LNCAP (cell line): ENCODE results near the gene CD226.

ENCODE experiments used
- CTCF ChIP-seq: fragments of 450-650 bp; IDR thresholded peaks from 2 replicates; pipeline ENCODE4 v1.5.1; 2017; ENCODE audit warnings: mild to moderate bottlenecking

CD226 gene

DNA sequence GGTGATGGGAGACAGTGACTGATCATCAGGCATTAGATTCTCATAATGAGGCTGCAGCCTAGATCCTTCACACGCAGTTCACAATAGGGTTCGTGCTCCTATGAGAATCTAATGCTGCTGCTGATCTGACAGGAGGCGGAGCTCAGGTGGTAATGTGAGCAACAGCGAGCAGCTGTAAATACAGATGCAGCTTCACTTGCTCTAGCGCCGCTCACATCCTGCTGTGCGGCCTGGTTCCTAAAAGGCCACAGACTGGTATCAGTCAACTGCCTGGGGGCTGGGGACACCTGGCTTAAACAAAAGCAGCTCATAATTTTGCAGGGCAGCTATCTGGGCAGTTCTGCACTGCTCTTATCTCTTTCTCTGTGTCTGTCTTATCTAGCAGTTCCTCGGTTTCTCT lies 20.4 kb upstream of the CD226 start:
- TF ChIP-seq CTCF: no peak

GRCh38 chr18:69963196-69963595 lies 15.5 kb upstream of the CD226 start:
- TF ChIP-seq CTCF: no peak

DNA sequence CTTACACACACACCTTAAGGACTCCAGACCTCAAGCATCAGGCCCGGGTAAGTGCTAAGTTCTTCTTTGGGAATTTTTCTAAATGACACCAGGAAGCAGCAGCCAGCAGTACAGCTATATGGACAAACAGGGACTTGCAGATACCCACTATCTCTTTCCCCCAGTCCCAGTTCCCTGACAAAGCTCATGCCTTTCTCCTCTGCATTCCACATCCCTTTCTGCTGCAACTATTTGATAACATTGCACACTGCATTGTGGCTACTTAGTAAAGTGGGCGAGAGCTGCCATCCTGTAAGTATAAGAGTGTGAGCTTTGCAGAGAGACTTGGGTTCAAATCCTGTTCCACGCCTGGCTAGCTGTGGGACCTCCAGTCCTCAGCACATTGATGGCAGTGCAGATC lies 14.0 kb upstream of the CD226 start:
- no peak for TF ChIP-seq CTCF

DNA sequence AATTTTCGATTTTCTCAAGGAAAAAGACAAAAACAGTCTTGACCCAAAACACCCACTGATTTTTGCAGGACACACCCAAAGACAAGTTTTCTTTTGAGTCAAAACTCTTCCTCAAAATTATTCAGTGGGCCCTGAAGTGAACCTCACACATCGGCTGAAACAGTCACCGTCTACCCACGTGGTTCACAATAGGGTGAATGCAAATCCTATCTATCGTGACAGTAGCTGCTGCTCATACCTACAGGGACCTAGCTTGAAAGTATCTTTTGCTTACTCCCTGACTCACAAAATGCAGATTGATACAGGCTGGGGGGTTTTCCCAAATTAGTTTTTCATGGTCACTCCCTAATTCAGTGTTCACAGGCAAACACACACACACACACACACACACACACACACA lies 10.7 kb upstream of the CD226 start:
- TF ChIP-seq CTCF: no peak

DNA sequence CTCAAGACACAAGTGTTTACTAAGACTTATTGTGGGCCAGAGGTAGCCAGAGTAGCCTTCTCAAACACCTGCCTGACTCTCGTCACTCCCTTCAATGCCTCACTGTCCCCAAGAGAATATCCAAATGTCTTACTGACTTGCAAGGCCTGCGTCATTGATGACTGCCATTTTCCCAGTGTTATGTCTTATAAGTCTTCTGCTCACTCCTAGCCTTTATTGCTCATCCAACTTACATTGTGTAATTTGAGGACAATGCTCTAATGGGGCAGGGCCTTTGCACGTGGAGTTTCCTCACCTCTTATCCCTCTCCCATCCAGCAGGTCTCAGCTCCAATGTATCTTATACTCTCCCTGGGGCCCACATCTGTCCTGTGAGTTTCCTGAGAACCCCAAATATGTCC lies 10.1 kb upstream of the CD226 start:
- no peak for TF ChIP-seq CTCF

DNA sequence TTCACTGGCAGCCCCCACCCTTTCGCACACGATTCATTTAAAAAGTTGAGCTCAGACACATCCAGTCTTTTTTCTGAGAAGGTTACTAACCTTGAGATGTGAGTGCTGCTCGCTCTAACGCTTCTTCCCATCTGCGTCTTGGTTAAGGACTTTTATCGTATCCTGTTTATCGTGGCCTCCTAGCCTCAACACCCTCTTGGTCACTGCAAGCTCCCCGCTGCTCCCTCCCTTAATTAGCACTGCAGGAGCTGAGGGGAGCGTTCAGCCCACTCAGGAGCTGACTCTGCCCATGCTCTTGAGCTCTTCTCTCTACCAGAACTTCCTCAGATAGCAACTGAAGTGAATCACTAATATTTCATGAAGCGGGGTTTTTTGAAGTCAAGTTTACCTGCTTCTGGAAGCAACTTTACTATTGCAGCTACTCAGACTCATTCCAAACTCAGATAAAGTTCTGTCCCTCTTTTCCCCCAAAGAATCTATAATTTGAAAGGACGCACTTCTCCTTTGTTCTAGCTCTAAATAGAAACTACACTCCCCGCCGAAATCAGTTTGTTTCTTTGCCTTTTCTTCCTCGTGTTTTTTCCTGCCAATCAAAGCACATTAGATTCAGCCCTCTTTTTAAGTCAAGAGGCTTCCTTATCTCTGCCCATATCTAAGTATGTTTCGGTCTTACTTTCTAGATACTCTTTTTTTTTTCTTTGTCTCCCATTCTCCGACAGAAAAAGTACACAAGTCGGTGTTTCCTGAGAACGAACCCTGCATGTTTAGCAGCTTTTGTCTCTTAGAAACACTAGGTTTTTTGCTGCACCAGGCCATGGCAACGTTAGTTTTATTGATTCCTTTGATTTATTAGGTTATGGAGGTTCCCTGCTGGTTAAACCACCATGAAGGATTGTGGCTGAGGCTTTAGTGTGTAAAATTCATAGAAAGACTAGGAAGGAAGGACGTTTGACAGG lies 9.3 kb upstream of the CD226 start:
- TF ChIP-seq CTCF: no peak

DNA sequence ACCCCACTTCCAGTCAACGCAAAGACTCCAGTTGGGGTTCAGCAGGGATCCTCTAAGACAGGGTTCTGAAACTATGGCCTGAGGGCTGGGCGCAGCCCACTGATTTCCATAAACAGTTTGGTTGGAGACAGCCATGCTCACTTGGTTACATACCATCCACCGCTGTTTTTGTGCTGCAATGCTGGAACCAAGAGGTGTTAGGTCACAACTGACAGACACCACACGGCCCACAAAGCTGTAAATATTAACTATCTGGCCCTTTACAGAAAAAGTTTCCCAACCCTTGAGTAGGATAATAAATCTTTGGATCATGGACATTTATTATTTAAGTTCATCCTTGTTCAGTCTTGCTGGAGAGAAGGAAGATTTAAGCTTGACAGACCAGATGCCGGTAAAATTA lies 8.4 kb upstream of the CD226 start:
- no peak for TF ChIP-seq CTCF
